Measurements from ENCODE around the gene ZBP1.

The ZBP1 gene

GRCh38 chr20:57596358-57596757 is 23.9 kb downstream of the ZBP1 start:
- no peak for DNase-seq

GRCh38 chr20:57595041-57596030 is 24.9 kb downstream of the ZBP1 start:
- no peak for DNase-seq

GRCh38 chr20:57594092-57594951 is 25.9 kb downstream of the ZBP1 start:
- peak; percentile 68 for DNase-seq

- no peak for DNase-seq
Observed at GRCh38 chr20:57593134-57593886, 26.9 kb downstream of the ZBP1 start.

GRCh38 chr20:57592263-57593092 is 27.7 kb downstream of the ZBP1 start:
- DNase-seq = no peak

GRCh38 chr20:57591289-57592229 is 28.7 kb downstream of the ZBP1 start:
- DNase-seq = no peak

GRCh38 chr20:57590485-57591288 is 29.5 kb downstream of the ZBP1 start:
- no peak for DNase-seq

- DNase-seq = no peak
Observed at GRCh38 chr20:57589728-57590484, 30.3 kb downstream of the ZBP1 start.

GRCh38 chr20:57589123-57589727 is 31.0 kb downstream of the ZBP1 start:
- DNase-seq = no peak

- no peak for DNase-seq
Observed at GRCh38 chr20:57588596-57588995, 31.6 kb downstream of the ZBP1 start.

- DNase-seq = no peak
Observed at GRCh38 chr20:57587989-57588377, 32.2 kb downstream of the ZBP1 start.

GRCh38 chr20:57587278-57587988 is 32.8 kb downstream of the ZBP1 start:
- DNase-seq = no peak

- DNase-seq = no peak
Observed at GRCh38 chr20:57586943-57587277, 33.3 kb downstream of the ZBP1 start.

- DNase-seq = no peak
Observed at GRCh38 chr20:57586370-57586793, 33.8 kb downstream of the ZBP1 start.

GRCh38 chr20:57585466-57586213 is 34.6 kb downstream of the ZBP1 start:
- DNase-seq = no peak

GRCh38 chr20:57584768-57585461 is 35.3 kb downstream of the ZBP1 start:
- no peak for DNase-seq
